Hematopoietic multipotent progenitor cell treated with erythropoietin and hydrocortisone succinate and interleukin-3 and kit ligand, for 6 days (in vitro differentiated cells): ENCODE results near the gene APP.
"Not testable (repeated sequence)": the region's sequence is repeated elsewhere in the genome, so short reads cannot be mapped to it uniquely, and the experiment has no call there.

ENCODE experiments used
- DNase-seq: peaks from one replicate; pipeline ENCODE4 v3.0.0-alpha.2; 2015

APP gene

GRCh38 chr21:26096494-26097371 lies 73.8 kb downstream of the APP start:
- no peak for DNase-seq

DNA sequence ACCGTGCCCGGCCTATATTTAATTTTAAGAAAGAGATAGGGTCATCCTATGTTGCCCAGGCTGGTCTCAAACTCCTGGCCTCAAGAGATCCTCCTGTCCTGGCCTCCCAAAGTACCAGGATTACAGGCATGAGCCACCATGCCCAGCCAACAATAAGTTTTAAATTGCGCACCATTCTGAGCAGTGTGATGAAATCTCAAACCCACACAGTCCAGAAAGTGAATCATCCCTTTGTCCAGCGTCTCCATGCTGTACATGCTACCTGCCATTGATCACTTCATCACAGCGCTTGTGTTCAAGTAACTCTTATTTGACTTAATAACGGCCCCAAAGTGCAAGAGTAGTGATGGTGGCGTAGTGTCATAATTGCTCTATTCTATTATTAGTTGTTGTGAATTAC lies 75.4 kb downstream of the APP start:
- no peak for DNase-seq

GRCh38 chr21:26093122-26093521 lies 77.4 kb downstream of the APP start:
- DNase-seq = no peak

DNA sequence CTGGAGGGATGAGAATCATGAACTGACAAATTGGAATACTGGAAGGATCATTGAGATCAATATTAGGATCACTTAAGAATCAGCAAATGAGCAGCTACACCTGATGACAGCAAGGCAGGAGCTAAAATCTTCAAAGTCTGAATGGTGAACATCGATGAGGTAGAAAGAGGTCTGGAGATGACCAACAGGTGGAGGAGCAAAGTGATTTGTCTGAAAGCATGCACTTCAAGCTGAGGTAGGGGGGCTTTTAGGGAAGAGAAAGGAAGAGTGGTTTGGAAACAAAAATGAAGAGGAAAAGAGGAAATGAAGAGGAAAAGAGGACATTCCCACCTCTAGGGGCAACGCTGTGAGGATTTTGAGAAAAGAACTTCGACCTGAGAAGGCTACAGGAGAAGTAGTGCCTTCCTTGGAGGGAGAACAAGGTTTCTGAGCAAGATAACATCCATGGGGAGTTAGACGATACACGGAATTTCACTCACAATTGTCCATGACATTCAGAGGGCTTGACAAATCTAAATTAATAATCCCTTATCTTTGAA lies 79.0 kb downstream of the APP start:
- DNase-seq = no peak

GRCh38 chr21:26089730-26090129 lies 80.8 kb downstream of the APP start:
- no peak for DNase-seq

GRCh38 chr21:26087223-26087918 lies 83.2 kb downstream of the APP start:
- no peak for DNase-seq

GRCh38 chr21:26085882-26086281 lies 84.7 kb downstream of the APP start:
- no peak for DNase-seq

- DNase-seq = no peak
Observed at GRCh38 chr21:26085127-26085526, 85.4 kb downstream of the APP start.

DNA sequence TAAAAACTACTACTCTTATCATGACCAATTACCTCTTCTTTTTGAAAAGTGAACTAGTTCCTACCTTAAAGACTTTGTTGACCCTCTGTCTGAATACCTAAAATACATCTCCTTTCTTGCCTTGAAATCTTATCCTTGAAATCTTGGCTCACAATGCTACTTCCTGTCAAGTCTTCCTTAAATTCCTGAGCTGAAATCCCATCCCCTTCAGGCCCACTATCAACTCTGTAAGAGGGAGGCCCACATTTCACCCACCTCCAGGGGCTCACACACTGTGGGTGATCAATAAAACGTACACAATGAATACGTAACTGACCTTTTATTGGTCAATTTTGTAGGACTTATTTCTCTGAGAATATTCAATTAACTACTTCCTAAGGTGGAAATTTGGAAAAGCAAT lies 88.0 kb downstream of the APP start:
- no peak for DNase-seq

- not testable (repeated sequence) for DNase-seq
Observed at GRCh38 chr21:26081175-26081760, 89.3 kb downstream of the APP start.

DNA sequence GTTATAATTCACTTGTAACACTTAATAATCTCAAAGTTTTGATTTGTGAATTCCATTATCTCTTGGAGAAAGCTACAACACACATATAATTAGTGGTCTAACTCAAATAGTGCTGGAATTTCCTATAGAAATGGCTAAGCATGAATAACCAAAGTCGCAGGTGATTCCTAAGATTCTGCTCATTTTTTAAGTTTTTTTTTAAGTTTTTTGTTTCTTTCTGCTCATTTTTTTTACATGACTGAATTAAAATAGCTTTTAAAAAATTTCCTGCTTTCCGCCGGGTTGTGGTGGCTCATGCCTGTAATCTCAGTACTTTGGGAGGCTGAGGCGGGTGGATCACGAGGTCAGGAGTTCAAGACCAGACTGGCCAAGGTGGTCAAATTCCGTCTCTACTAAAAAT lies 90.4 kb downstream of the APP start:
- no peak for DNase-seq

GRCh38 chr21:26079366-26079765 lies 91.2 kb downstream of the APP start:
- no peak for DNase-seq

DNA sequence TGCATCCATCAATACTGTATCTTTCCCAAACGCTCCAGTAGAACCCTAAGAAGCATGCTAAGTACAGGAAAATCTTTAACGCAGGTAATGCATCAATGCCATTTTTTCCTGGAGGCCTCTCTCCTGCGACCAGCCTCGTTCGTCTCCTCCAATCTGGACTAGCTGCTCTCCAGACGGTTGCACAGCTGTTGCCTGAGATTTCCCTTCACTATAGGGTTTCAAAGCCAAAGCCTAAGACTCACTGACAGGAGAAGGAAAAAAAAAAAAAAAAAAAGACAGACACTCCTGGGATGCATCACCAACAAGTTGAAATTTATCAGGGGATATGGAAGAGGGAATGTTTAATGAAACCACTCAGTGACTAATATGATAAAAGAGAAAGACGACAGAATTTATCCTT lies 93.0 kb downstream of the APP start:
- DNase-seq = no peak

DNA sequence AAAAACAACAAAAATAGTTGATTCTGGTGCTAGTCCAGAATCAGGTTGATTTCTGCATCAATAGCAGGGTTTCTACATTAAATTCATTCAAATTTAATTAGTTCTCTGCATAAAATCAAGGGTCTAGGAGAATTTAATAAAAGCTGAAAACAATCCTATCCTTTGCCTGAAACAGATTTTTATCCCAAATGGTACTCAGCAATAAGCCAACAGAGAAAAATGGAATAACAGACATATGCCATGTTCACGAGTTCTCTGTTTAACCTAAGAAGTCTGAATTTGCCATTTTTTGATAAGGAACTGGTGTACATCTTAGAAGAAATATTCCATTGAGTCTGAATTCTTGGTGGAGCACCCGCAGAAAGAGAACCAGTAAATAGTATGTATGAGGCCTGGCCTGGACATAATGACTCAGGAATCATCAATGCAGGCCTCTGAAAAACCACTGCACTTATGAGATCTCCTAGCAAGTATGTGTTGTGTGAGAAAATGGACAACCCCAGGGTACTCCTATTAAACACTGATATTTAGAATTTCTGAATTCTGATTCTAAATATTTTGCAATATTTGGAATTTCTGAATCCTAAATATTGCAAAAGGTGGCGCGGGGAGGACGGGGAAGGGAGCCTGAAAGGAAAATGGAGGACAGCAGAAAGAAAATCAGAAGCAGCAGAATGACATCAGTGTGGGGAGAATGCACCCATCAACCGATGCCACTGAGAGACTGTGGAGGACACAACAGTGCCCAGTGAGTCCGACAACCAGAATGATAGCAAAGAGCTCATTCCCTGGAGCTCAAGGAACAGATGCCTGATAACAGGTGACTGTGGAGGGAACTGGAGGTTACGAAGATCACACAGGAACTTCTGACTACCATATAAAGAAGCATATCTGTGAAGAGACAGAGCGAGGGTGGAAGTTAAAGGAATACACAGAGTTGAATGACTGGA lies 97.6 kb downstream of the APP start:
- DNase-seq = no peak

DNA sequence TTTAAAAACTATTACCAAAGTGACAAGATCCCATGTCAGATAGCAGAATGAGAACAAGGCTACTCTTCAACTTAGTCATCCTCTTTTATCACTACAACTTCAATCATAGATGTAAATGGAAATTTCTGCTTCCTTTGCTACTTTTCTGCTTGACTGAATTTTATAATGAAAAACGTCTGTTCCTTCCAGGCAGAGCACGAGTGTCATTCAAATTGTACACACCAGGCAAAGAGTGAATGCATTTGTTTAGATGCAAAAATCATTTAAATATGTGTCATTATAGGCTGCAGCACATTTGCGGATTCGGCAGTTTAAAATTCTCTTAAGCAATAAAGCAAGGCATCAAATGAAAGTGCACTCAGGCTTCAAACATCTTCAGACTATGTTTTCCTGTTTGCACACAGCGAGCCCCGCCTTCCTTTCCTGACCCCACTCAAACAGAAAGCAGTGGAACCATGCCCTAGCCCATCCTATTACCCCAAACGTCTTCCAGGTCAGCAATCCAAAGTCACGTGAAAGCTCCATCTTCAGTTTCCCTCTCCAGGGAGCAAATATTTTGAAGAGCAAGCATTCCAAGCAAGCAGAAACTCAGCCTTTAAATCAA lies 99.6 kb downstream of the APP start:
- DNase-seq = peak; percentile 5

DNA sequence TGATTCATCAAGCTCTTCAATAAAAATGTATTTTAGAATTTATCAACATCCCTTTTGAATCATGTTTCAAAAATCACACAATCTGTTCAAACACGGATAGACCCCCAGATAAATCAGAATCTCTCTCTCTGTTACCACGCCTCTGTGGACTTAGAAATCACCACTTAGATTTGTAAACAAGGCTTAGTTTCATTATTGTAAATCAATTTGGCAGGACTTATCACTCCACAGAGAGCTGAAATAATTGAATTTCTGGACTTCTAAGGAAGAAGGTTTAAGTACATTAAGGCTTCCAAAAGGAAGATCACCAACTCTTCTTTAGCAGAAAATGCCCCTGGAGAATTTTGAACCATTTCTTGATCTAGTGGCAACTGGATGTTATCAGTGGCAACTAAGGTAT lies 100.4 kb downstream of the APP start:
- DNase-seq = no peak

GRCh38 chr21:26068776-26069175 lies 101.8 kb downstream of the APP start:
- DNase-seq = no peak

GRCh38 chr21:26067836-26068594 lies 102.6 kb downstream of the APP start:
- peak; percentile 12 for DNase-seq

GRCh38 chr21:26064506-26064905 lies 106.1 kb downstream of the APP start:
- no peak for DNase-seq

DNA sequence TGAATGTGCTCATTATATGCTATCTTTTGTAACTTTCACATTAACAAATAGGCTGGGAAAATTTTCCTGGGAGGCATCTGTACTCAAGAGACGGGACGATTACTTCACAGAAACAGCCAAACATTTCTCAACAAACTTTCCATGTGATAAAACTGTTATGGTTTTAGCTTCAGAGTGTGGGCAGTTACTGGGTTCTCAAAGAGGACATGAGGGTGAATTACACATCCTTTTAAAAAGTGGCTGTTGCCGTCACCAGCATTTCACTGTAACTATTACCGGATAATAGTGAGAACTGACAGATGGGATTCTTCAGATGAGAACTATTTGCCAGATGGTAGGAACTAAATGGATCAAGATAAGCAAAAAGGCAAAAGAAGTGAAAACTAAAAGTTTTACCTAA lies 109.1 kb downstream of the APP start:
- no peak for DNase-seq
